GM20431 (cell line): ENCODE results near the gene PIK3R1.

Source experiments
- in situ Hi-C: fragments of 300-500 bp; cut with MseI, MboI; formaldehyde crosslinking; loops from one replicate; pipeline ENCODE4 v1.15.0; 2020; ENCODE audit warnings: low sequenced_read_pairs; ENCODE audit not compliant: unreplicated experiment

PIK3R1 gene

GRCh38 chr5:68304421-68305052 lies 89.0 kb downstream of the PIK3R1 start:
- in situ Hi-C loops, result loop anchor here (25.0 kb wide), 1 partner anchor 158 kb away; no protein-coding TSS in a partner anchor

DNA sequence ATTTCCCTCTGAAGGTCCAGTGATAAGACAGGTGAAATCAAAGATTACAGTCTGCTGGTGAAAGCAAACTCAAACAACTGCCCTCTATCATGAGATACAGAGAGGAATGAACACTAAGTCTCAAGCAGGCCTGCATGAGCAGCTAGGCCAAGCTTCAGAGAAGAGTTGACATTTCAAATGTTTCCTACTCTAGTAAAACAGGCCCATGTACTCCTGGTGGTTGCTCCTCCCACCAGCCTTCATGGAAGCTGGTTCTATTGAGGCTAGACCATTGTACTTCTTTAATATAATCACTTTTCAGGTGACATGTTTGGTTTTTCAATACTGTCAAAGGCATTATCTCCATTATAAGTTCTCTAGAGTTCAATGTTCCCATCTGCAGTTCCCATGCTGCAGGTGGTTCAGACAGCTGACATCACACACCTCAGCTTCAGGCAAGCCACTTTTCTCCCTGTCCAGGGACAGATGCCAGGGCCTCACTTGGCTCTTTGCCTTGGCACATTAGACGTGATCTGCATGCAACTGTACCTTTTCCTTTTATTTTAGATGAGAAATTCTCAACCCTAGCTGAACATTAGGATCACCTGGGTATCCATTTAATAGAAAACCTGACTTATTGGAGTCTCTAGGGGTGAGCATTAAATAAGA lies 89.8 kb downstream of the PIK3R1 start:
- in situ Hi-C loops, result loop anchor here (25.0 kb wide), 1 partner anchor 157 kb away; no protein-coding TSS in a partner anchor

DNA sequence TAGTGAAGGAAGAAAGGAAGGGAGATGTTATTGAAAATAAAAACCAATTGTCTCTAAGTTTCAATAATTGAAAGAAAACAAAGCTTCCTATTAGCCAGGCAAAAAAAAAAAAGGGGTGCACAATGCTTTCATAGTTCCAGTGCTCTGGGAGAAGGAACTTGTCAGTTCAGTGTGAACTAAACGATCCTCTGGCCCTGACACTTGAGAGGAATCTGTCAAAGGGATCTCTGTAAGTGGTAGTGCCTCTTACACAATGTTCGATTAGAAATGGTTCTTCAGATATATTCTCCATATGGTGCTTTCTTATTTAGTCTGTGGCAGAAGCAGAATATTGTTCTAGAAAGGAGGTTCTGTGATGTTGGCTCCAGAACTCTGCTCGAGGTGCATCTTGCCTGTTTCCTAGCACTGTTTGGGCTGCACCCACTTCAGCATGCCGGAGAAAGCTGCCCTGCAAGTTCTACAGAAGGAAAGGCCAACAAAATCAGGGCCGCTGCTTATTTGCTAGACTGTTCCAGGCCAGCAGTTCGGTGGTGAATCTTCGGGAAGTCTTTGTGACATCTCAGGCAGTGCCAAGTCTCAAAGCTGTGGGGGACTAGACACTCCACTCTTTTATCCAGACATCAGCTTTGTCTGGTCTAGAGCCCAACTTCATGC lies 90.9 kb downstream of the PIK3R1 start:
- in situ Hi-C loops, result loop anchor here (25.0 kb wide), 1 partner anchor 156 kb away; no protein-coding TSS in a partner anchor

GRCh38 chr5:68313336-68313735 lies 97.8 kb downstream of the PIK3R1 start:
- in situ Hi-C loops, result loop anchor here (25.0 kb wide), 1 partner anchor 149 kb away; no protein-coding TSS in a partner anchor

DNA sequence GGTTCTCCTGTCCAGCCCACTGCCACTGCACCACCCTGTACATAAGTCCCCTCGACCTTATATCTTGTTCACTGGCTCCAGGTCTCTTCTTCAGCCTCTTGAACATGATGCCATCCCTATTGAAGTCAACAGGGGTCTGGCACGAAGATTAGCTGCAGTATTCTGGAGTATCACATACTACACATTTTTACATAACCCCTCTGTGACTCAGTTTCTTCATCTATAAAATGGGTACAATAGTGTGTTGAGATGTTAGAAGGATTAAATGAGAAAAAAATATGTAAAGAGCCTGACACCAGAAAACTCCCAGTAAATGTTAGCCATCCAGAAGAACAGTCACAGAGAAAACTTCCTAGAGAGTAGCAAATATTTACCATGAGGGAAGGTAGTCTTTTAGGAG lies 98.9 kb downstream of the PIK3R1 start:
- in situ Hi-C loops, result loop anchor here (25.0 kb wide), 1 partner anchor 148 kb away; no protein-coding TSS in a partner anchor

- in situ Hi-C loops, result loop anchor here (25.0 kb wide), 1 partner anchor 147 kb away; no protein-coding TSS in a partner anchor
Measured at GRCh38 chr5:68315679-68316271, 100.2 kb downstream of the PIK3R1 start.

DNA sequence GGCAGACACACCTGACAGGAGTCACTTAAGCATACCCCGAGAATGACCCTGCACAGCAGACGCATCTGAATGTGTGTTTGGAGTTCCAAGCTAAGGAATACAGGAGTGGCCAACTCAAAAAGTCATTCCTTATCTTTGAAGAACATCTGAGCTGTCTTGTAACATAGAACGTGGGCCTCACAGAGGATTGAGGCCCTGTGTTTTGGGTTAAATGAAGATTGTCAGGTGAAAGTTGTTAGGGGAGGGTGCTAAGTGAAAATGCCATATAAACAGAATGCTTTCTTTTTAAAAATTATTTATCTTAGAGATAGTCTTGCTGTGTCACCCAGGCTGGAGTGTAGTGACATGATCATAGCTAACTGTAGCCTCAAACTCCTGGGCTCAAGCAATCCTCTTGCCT lies 100.9 kb downstream of the PIK3R1 start:
- in situ Hi-C loops, result loop anchor here (25.0 kb wide), 1 partner anchor 146 kb away; no protein-coding TSS in a partner anchor

DNA sequence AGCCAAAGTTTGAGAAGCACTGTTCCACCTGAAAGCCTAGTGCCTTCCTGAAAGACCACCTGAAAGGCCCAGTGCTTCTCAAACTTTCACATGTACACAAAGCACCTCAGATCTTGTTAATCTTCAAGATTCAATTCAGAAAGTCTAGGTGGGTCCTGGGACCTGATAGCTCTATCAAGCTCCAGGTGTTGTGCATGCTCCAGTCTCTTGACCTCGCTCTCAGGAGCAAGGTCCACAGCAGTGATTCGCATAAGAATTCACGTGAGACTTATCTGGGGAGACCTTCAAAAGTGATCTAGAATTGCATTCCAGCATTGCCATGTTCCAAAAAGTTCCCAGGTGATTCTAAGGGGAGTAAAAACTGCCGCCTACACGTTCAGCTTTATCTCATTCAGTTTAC lies 102.1 kb downstream of the PIK3R1 start:
- in situ Hi-C loops, result loop anchor here (25.0 kb wide), 1 partner anchor 145 kb away; no protein-coding TSS in a partner anchor

DNA sequence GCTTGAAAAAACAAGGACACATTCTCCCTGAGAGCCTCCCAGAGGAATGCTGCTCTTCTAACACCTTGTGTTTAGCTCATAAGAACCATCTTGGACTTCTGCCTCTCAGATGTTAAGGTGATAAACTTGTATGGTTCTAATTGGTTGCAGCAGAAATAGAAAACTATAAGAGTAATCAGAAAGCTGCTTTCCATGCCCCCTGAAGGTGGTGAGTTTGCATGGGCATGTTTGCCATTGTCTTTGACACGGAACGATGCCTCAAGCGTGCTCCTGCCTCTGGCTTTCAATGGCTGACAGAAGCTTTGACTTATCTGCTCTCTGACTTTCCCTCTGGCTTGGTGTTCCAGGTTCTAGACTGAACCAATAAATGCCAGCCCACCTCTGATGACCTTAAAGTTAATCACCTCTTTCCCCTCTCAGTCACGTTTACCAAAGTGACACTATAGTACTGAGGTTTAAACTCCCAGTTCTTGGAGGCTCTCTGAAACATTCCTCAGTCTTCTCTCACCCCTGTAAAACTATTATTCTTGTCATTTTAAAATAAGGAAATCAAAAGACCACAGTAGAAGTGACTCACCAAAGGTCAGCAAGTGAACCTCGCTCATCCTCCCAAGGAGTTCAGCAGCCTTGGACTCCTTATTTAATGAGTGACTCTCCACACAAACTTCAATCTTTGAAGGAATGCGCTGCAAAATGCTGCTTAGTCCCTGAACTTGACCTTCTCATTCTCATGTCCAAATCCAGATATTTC lies 103.6 kb downstream of the PIK3R1 start:
- in situ Hi-C loops, result loop anchor here (25.0 kb wide), 1 partner anchor 143 kb away; no protein-coding TSS in a partner anchor

GRCh38 chr5:68319706-68320412 lies 104.3 kb downstream of the PIK3R1 start:
- in situ Hi-C loops, result loop anchor here (25.0 kb wide), 1 partner anchor 142 kb away; no protein-coding TSS in a partner anchor

- in situ Hi-C loops, result loop anchor here (25.0 kb wide), 1 partner anchor 142 kb away; no protein-coding TSS in a partner anchor
Measured at GRCh38 chr5:68320413-68320986, 104.9 kb downstream of the PIK3R1 start.

DNA sequence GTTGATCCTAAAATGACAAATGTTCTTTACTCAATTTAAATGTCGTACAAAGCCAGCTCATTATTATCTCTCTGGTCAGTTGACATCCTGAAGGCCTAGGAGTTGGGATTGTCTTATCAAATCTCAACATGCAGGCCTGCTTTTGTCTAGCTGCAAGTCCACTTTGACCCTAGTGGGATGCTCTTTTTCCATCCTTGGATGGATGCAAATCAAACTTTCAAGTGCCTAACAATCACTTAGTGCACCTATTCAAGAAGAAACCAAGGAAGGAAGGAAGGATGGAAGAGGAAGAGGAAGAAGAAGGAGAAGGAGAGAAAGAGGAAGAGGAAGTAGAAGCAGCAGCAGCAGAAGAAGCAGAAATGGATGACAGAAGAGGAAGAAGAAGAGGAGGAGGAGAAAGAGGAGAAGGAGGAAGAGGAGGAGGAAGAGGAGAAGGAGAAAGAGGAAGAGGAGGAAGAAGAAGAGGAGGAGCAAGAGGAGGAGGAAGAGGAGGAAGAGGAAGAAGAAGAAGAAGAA lies 109.6 kb downstream of the PIK3R1 start:
- in situ Hi-C loops, result no loop called here

GRCh38 chr5:68329554-68330255 lies 114.1 kb downstream of the PIK3R1 start:
- in situ Hi-C loops, result no loop called here

DNA sequence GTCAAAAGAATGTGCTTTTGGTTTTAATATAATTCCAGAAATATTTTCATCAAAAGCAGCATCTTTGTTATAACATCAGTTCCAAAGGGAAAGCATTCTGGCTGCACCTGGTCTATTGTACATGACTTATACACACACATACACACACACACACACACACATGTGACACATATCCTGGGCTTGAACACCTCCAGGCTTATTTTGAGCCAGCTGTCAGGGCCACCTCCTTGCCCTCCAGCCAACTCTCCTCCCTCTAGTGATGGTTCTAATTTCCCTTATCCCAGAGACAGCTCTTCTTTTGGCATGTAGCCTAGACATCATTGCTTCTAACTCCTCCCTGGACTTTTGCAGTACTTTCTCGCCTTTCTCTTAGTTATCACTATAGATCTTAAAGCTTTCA lies 115.0 kb downstream of the PIK3R1 start:
- in situ Hi-C loops, result no loop called here

GRCh38 chr5:68331192-68332079 lies 115.9 kb downstream of the PIK3R1 start:
- in situ Hi-C loops, result no loop called here

DNA sequence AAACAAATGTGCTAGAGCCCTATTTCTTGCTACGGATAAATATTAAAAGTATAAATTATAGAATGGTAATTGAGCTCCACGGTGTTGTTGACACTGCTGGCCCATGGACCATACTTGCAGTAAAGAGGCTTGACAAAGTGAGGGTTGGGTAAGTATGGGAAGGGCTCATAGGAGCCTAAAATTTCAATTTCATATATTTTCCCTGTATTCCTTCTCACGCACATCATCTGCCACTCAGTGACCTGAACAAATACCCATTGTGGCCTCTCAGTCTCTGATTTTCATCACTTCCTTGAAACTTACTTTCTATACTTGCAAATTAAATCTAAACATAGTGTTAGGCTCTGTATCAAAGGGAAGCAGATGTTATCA lies 116.5 kb downstream of the PIK3R1 start:
- in situ Hi-C loops, result no loop called here

DNA sequence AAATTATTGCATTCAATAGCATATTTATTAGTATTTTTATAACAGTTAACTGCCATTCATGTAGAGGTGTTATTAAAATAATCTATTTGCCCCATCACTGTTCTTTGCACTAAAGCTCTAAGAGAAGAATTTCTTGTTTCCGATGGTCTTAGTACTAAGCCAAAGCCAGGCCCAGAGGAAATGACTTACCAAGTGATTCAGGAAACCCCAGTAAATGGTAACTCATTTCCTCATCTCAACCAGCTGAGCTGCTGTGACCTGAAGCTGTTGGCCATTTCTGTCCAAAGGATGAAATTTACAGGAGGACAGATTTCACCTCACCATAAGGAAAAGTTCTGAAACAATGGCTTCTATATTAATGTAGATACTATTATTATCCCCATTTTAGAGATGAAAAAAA lies 117.0 kb downstream of the PIK3R1 start:
- in situ Hi-C loops, result no loop called here
